LNCaP clone FGC (cell line): ENCODE results near the gene SNX18.

ENCODE experiments used
- DNase-seq: peaks from one replicate; pipeline ENCODE4 v3.0.0-alpha.2; 2011; ENCODE audit warnings: low read depth
- H3K4me3 ChIP-seq: 2 replicates; pipeline ENCODE4 v1.5.1; 2011; ENCODE audit warnings: mild to moderate bottlenecking, low read depth, low read length, control low read depth
- CTCF ChIP-seq: IDR thresholded peaks from 2 replicates; pipeline ENCODE4 v1.5.1; 2012; ENCODE audit warnings: mild to moderate bottlenecking; ENCODE audit not compliant: control insufficient read depth, insufficient read depth; ENCODE audit errors: extremely low read depth

The SNX18 gene

DNA sequence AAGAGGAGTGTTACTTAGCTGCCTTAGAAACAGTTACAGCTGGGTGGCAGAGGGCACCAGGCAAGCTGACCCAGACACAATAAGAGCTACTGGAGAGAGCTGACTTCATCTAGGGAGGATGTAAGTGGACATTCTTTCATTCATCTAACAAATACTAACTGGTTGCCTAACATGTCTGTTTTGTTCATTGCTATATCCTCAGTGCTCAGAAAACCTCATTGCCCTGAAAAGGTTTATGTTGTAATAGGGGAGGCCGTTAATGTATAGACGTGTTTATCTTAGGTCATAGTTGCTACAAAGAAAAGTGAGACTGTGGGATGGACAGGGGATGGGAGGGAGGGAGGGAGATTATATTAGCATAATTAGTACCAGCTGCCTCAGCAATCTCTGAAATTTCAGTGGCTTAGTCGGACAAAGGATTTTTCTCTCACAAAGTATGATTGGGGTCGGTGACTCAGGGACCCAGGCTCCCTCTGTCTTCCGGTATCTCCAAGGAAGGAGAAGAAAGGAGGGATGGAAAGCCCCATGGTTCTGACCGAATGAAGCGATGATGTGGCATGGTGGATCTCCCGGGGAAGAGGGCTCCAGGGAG, 2.6 kb upstream of the SNX18 start:
- TF ChIP-seq CTCF = no peak
- H3K4me3 ChIP-seq = no peak overlapping the region
- no peak for DNase-seq

DNA sequence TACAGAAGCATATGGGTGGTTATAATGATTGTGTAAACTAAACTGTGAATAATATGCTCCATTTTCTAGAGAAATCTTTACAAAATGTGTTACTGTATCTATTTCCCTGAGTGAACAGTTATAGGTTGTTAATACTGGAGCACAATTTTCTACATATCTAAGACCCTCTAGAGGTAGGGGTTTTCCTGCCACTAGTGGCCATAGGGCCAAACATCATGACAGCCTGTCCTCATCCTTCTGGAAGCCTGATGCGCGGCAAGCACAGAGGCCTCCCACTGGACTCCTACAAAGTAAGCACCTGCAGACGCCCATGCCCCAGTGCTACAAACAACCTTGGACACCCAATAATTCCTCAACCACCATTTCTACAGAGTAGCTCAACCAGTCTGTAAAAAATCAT, 1.9 kb upstream of the SNX18 start:
- H3K4me3 ChIP-seq = no peak overlapping the region
- no peak for TF ChIP-seq CTCF
- no peak for DNase-seq

- no peak overlapping the region for H3K4me3 ChIP-seq
- TF ChIP-seq CTCF = no peak
- DNase-seq = no peak
Measured at GRCh38 chr5:54516051-54516655, 1.4 kb upstream of the SNX18 start.

DNA sequence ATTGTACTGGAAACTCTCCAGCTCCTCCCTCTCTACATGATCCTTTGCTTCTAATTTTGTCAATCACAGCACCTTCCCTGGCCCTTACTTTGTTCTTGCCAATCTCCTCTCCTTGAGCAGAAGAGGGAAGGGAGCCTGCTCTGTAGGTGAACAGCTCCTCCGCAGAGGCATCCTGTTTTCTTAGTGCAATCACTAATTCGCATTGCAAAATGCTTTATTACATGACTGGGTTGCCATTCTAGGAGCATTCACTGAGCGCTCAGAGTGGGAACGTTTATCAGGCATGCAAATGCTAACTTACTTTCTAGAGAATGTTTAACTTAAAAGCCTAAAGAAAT, 416 bp upstream of the SNX18 start:
- peak overlapping the region; percentile 43 for H3K4me3 ChIP-seq
- TF ChIP-seq CTCF = no peak
- peak; percentile 8 for DNase-seq

GRCh38 chr5:54518146-54518817, 723 bp downstream of the SNX18 start:
- H3K4me3 ChIP-seq = peak overlapping the region; percentile 61
- TF ChIP-seq CTCF = peak; percentile 46
- no peak for DNase-seq

DNA sequence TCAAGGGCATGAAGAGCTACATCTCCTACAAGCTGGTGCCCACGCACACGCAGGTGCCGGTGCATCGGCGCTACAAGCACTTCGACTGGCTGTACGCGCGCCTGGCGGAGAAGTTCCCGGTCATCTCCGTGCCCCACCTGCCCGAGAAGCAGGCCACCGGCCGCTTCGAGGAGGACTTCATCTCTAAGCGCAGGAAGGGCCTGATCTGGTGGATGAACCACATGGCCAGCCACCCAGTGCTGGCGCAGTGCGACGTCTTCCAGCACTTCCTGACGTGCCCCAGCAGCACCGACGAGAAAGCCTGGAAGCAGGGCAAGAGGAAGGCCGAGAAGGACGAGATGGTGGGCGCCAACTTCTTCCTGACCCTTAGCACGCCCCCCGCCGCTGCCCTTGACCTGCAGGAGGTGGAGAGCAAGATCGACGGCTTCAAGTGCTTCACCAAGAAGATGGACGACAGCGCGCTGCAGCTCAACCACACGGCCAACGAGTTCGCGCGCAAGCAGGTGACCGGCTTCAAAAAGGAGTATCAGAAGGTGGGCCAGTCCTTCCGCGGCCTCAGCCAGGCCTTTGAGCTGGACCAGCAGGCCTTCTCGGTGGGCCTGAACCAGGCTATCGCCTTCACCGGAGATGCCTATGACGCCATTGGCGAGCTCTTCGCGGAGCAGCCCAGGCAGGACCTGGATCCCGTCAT, 1.4 kb downstream of the SNX18 start:
- H3K4me3 ChIP-seq = peak overlapping the region; percentile 61
- TF ChIP-seq CTCF = no peak
- DNase-seq = no peak
